Dendritic cell treated with granulocyte-macrophage colony-stimulating factor and Interleukin-4, amounts not matched to agents 40 ng/mL and 50 ng/mL, for 4 days (primary cell): ENCODE measurements around the gene MYLK.
"Not testable (repeated sequence)": the region's sequence is repeated elsewhere in the genome, so short reads cannot be mapped to it uniquely, and the experiment has no call there.

ENCODE experiments used
- H3K27ac Mint-ChIP-seq: one replicate; pipeline ENCODE4 v1.8.0; 2022; ENCODE audit warnings: mild to moderate bottlenecking, mixed read lengths
- H3K27me3 Mint-ChIP-seq: one replicate; pipeline ENCODE4 v1.8.0; 2022; ENCODE audit warnings: mild to moderate bottlenecking, mixed read lengths
- H3K36me3 Mint-ChIP-seq: one replicate; pipeline ENCODE4 v1.8.0; 2022; ENCODE audit warnings: low read depth, mixed read lengths
- H3K4me1 Mint-ChIP-seq: one replicate; pipeline ENCODE4 v1.8.0; 2022; ENCODE audit warnings: low read depth, mixed read lengths
- H3K4me3 Mint-ChIP-seq: one replicate; pipeline ENCODE4 v1.8.0; 2022; ENCODE audit warnings: mild to moderate bottlenecking, moderate library complexity, mixed read lengths
- H3K9me3 Mint-ChIP-seq: one replicate; pipeline ENCODE4 v1.8.0; 2022; ENCODE audit warnings: mixed read lengths
- intact Hi-C: fragments of 100-400 bp; cut with micrococcal nuclease; formaldehyde crosslinking; loops from one replicate; pipeline ENCODE4 v1.15.0; 2022

Gene MYLK

DNA sequence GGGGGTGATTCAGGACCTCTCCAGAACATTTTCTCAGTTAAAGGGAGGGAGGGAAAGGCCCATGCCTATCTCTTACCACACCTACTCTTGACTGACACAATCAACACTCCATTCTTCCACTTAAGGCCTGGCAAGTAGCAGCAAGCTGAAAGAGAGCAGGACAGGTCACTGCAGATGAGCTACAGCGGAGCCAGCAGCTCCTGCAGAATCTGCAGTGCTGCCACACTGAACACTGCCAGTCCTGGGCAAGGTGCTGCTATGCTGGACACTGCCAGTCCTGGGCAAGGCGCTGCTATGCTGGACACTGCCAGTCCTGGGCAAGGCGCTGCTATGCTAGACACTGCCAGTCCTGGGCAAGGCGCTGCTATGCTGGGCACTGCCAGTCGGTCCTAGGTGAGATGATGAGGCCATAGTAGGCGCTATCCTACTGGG is 143.7 kb downstream of the MYLK start:
- Mint-ChIP-seq H3K9me3 (no peaks in the 10 kb centered on the region), H3K27me3 (no peaks in the 10 kb centered on the region), H3K27ac (no peak overlapping the region), H3K4me3 (no peak overlapping the region), H3K4me1 (no peaks in the 10 kb centered on the region), H3K36me3 (no peaks in the 10 kb centered on the region)
- intact Hi-C loops, result no loop called here

DNA sequence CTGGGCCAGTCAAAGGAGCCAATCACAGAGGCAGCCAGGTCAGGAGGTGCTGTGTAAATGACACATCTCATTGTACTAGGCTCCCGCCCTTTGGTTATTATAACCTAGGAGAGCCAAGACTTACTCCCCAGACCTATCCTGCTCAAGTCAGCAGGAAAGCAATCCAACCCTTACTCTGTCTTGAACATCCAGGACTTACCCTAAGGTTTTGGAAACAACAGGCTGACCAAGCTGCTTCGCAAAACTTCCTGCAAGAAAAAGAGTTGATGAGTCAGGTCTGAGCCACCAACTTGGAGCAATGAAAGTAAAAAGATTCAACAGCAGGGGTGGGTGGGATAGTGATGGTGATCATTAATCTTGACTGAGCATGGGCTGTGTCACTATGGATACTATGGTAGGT is 144.4 kb downstream of the MYLK start:
- no peaks in the 10 kb centered on the region for H3K9me3 Mint-ChIP-seq

DNA sequence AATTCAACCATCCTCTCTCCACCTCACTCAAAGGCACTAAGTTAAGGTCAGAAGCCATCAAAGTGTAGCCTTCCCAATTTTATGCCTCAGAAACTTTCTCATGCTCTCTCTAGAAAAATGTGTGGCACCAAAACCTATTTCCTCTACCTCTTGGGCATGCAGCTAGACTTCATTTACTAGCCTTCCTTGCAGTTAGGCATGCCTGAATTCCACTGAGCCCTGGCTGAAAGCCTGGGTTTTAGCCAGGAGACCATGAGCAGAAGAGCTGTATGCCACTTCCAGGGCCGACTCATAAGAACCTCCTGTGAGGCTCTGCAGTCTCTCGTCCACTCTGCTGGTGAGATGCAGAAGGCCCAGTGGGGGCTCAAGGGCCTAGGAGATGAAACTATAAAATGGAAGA is 145.0 kb downstream of the MYLK start:
- Mint-ChIP-seq H3K27ac (no peak overlapping the region), H3K9me3 (no peaks in the 10 kb centered on the region), H3K4me3 (no peak overlapping the region), H3K4me1 (no peaks in the 10 kb centered on the region), H3K36me3 (no peaks in the 10 kb centered on the region), H3K27me3 (no peaks in the 10 kb centered on the region)
- intact Hi-C loops, result no loop called here

More for the DNA sequence above, 144.4 kb downstream of the MYLK start:
- intact Hi-C loops, result no loop called here
- Mint-ChIP-seq H3K27ac (no peak overlapping the region), H3K4me1 (no peaks in the 10 kb centered on the region), H3K4me3 (no peak overlapping the region), H3K36me3 (no peaks in the 10 kb centered on the region), H3K27me3 (no peaks in the 10 kb centered on the region)

DNA sequence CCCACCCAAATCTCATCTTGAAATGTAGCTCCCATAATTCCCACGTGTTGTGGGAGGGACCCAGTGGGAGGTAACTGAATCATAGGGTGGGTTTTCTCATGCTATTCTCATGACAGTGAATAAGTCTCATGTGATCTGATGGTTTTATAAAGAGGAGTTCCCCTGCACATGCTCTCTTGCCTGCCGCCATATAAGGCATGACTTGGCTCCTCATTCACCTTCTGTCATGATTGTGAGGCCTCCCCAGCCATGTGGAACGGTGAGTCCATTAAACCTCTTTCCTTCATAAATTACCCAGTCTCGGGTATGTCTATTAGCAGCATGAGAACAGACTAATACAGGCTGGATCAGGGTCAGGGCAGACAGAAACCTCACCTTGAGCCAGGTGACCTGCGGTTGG is 145.6 kb downstream of the MYLK start:
- H3K27ac Mint-ChIP-seq, H3K27me3 Mint-ChIP-seq, intact Hi-C loops, H3K4me1 Mint-ChIP-seq, H3K9me3 Mint-ChIP-seq, H3K4me3 Mint-ChIP-seq, H3K36me3 Mint-ChIP-seq: not testable (repeated sequence)

DNA sequence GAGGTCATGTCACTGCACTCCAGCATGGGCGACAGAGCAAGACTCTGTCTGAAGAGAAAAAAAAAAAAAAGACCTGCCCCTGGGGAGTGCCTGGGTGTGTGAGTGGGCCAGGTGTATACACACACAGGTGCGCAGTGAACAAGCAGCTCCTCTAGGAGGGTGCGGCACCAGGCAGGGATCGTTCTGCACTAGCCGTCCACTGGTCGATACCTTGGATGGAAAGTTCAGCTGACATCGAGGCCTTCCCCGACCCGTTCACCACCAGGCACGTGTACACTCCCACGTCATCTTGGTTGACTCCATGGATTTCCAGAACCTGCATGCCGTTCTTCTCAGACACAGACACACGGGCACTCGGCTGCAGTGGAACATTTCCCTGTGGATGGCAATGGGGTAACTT is 147.0 kb downstream of the MYLK start:
- intact Hi-C loops, result no loop called here
- no peak overlapping the region for H3K27ac Mint-ChIP-seq
- H3K4me3 Mint-ChIP-seq, result no peak overlapping the region
- H3K27me3 Mint-ChIP-seq, result no peaks in the 10 kb centered on the region
- no peaks in the 10 kb centered on the region for H3K36me3 Mint-ChIP-seq
- no peaks in the 10 kb centered on the region for H3K4me1 Mint-ChIP-seq
- H3K9me3 Mint-ChIP-seq, result no peaks in the 10 kb centered on the region

DNA sequence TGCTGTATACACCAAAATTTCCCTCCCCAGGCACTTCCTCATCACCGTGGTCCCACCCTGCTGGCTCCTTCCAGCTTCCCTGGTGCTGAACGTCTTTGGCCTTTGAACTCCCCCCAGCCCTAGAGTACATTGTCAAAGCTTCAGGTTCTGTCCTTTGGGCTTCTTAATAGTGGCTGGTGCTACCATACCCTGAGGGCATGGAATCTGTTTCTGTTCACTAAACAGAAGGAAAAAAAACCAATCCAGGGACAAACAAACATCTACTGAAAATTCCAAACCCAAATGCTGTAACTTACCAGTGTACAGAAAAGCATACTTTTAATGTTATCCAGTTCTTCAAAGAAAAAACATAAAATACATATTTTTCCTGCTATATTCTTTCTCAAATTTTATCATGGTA is 148.7 kb downstream of the MYLK start:
- no peaks in the 10 kb centered on the region for H3K36me3 Mint-ChIP-seq
- no peaks in the 10 kb centered on the region for H3K9me3 Mint-ChIP-seq
- peaks cover 4% of the 10 kb centered on the region for H3K27me3 Mint-ChIP-seq
- intact Hi-C loops, result no loop called here
- H3K4me1 Mint-ChIP-seq, result no peaks in the 10 kb centered on the region
- no peak overlapping the region for H3K4me3 Mint-ChIP-seq
- H3K27ac Mint-ChIP-seq, result no peak overlapping the region

DNA sequence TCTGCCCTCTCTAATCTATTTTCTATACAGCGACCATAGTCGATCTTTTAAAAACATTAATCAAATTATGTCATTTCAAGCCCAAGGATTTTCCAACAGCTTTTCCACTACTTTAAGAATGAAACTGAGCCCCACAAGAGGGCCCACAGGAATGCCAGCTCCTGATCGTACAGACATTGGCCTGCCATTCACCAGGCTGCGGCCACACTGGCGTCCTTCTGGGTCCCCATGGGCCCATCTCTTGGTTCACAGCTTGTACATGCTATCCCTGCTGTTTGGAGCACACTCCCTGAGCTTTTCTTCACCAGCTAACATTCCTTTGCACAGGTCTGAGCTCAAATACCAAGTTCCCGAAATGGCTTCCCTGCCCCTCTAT is 149.6 kb downstream of the MYLK start:
- Mint-ChIP-seq H3K36me3 (no peaks in the 10 kb centered on the region), H3K4me1 (no peaks in the 10 kb centered on the region), H3K4me3 (no peak overlapping the region), H3K27me3 (peaks cover 4% of the 10 kb centered on the region), H3K9me3 (no peaks in the 10 kb centered on the region), H3K27ac (no peak overlapping the region)
- intact Hi-C loops, result no loop called here

DNA sequence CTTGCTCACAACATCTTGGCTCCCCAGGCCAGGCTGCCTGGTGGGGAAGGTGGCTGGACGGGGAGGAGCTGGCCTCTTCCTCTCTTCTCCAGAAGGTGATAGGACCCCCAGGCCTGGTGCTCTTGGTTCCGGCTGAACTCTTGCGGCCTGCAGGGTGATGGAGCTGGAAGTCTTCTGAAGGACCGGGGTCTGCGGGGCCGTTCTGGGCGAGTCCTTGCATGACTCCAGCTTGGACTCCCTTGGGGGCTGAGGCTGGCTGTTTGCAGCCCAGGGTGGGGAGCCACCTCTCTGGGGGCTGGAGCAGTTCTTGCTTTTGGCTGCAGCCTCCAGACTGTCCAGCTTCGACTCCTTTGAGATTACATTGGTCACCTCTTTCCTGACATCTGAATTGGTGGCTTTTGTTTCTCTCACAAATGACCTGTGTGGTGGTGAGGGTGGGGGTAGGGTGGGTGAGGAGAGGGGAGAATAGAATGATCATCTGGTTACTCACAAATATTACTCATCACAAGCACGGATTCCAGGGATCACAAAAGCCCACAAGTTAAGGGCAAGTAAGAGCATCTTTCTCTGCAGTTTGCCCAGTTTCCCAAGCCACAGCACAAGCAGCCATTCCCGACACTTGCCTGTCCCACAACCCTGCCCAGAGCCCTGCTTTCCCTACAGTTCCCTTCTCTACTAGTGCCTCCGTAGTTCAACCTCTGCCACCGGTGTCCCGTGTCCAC is 150.2 kb downstream of the MYLK start:
- Mint-ChIP-seq H3K9me3 (no peaks in the 10 kb centered on the region), H3K4me3 (no peak overlapping the region), H3K27me3 (peaks cover 4% of the 10 kb centered on the region), H3K36me3 (no peaks in the 10 kb centered on the region), H3K4me1 (no peaks in the 10 kb centered on the region), H3K27ac (no peak overlapping the region)
- intact Hi-C loops, result no loop called here

DNA sequence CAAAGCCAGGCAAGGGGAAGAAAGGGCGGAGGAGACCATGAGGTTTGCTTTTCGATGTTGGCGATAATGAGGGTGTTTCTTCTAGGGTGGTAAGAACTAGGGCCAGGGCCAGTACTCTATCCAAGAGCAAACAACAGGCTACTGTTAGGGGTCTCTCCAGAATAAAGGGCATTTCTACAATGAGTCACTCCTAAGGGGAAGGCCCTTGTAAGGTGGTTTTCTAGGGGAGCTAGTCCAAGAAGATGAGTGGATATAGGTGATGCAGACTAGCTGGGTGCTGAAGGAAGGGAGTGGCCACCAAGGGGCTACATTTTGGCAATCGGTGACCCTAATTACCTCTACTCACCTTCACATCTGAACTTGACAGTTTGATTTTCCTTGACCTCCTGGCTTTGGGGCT is 150.8 kb downstream of the MYLK start:
- no peaks in the 10 kb centered on the region for H3K4me1 Mint-ChIP-seq
- H3K27ac Mint-ChIP-seq, result no peak overlapping the region
- intact Hi-C loops, result no loop called here
- no peaks in the 10 kb centered on the region for H3K36me3 Mint-ChIP-seq
- H3K4me3 Mint-ChIP-seq, result no peak overlapping the region
- no peaks in the 10 kb centered on the region for H3K9me3 Mint-ChIP-seq
- H3K27me3 Mint-ChIP-seq, result peaks cover 4% of the 10 kb centered on the region

DNA sequence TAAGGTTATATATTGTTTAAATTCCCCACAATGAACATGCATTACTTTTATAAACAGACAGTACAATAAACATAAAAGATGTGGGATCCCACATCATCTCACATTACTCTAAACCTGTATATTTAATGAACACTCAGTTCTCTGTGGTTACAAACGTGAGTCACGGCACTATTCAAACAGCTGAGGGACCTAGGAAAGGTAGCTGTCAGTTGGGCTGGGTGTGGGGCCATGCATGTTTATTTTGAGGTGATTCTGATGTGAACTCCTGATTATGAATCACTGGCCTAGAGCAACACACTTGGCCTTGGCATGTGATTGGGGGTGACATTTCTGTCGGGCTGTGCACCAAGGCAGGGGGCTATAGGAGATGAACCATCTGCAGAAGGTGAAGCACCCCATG is 151.7 kb downstream of the MYLK start:
- Mint-ChIP-seq H3K4me3 (no peak overlapping the region), H3K27me3 (peaks cover 6% of the 10 kb centered on the region), H3K27ac (no peak overlapping the region), H3K4me1 (no peaks in the 10 kb centered on the region), H3K9me3 (no peaks in the 10 kb centered on the region), H3K36me3 (no peaks in the 10 kb centered on the region)
- intact Hi-C loops, result no loop called here

DNA sequence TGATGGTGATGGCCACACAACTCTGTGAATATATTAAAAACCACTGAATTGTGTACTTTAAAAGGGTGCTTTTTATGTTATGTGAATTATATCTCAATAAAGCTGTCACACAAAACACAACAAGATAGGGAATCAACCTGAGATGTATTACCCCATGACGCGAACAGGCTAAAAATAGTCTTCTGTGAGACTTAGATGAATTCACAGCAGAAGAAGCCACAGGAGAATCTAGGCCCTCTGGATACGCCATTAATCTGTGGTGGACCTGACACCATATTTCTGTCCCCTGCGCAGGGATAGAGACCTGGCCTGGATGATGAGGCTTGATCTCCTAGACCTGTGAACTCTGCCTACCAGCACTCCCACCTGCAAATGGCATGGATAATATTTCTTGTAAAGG is 153.3 kb downstream of the MYLK start:
- Mint-ChIP-seq H3K9me3 (no peaks in the 10 kb centered on the region), H3K27ac (no peak overlapping the region), H3K27me3 (peaks cover 8% of the 10 kb centered on the region), H3K4me1 (no peaks in the 10 kb centered on the region), H3K36me3 (no peaks in the 10 kb centered on the region), H3K4me3 (no peak overlapping the region)
- intact Hi-C loops, result no loop called here

DNA sequence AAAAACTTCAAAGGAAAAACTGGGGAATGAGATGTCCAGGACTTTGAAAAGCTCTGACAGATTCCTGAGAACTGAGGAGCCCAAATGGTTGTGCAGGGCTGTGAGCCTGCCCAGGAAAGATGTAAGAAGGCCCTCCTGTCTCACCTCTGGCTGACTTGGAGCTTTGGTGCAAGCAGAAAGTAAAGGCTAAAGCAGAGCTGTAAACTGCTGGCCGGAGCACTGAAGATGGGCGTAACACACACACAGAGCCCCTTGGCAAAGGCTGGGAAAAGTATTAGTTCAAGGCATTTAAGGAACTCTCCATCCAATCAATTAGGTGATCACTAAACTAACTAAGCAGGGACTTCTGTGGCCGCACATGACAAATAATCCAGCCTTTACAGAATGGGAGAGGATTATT is 155.1 kb downstream of the MYLK start:
- H3K4me3 Mint-ChIP-seq, result no peak overlapping the region
- peaks cover 8% of the 10 kb centered on the region for H3K27me3 Mint-ChIP-seq
- H3K36me3 Mint-ChIP-seq, result no peaks in the 10 kb centered on the region
- no peak overlapping the region for H3K27ac Mint-ChIP-seq
- no peaks in the 10 kb centered on the region for H3K4me1 Mint-ChIP-seq
- no peaks in the 10 kb centered on the region for H3K9me3 Mint-ChIP-seq
- intact Hi-C loops, result no loop called here

DNA sequence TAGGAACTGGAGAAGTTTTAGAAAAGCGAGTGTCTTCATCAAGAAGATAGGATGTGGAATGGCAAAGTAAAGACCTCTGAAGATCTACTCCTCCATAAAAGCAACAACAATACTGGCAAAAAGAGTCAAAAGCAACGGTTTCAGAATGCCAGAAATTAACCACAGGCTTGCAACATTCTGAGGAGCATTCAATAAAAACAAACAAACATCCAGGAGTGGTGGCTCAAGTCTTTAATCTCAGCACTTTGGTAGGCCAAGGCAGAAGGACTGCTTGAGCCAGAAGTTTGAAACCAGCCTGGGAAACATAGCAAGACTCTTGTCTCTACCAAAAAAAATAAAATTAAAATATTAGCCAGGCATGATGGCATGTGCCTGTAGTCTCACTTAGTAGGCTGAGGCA is 156.1 kb downstream of the MYLK start:
- Mint-ChIP-seq H3K9me3 (no peaks in the 10 kb centered on the region), H3K36me3 (no peaks in the 10 kb centered on the region), H3K4me1 (no peaks in the 10 kb centered on the region), H3K27ac (no peak overlapping the region), H3K27me3 (peaks cover 10% of the 10 kb centered on the region), H3K4me3 (no peak overlapping the region)
- intact Hi-C loops, result no loop called here

DNA sequence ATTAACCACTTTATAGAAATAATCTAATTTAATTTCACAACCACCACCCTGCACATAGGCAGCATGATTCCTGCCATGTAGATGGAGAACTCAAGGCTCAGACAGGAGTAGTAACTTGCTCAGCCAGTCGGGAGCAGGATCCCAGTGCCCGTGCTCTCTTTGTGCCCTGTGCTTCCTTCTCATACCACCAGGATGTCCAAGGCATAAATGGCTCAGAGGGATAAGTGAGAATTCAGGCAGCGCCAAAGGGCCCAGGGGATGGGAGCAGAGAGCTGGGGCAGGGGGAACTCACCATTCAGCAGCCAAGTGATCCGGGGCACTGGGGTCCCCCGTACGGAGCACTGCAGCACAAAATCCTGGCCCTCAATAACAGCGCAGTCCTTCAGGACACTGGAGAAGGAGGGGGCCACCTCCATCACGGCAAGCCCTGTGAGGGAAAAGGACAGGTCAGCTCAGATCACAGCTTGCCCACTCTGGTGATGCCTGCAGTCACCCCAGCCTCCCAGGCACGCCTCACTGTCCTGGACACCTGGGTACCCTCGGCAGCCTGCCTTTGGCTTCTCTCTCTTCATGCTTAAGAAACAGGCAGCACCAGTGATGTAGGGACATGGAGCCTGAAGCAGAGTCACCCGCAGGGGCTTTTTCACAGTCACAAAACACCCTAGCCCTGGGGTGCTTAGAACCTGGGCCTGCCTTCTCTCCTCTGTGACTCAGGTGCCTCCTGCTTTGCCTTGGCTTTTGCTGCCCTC is 158.3 kb downstream of the MYLK start:
- Mint-ChIP-seq H3K9me3 (no peaks in the 10 kb centered on the region), H3K27ac (no peak overlapping the region), H3K36me3 (no peaks in the 10 kb centered on the region), H3K27me3 (peaks cover 15% of the 10 kb centered on the region), H3K4me1 (peaks cover 5% of the 10 kb centered on the region), H3K4me3 (no peak overlapping the region)
- intact Hi-C loops, result no loop called here

DNA sequence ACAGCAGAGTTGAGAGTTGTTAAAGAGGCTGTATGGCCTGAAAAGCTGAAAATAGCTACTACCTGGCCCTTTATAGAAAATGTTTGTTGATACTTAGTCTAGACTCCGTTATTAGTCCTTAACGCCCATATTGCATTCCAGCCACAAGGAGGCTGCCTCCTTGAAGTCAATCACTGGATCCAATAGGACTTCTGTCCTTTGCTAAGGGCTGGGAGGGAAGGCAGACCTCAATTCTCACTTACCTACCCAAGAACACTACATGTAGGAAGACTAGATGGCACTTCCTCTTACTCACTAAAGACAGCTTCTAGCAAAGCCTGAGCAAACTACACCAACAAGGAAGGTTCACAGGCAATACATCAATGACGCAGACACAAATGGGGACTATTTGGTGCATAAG is 159.8 kb downstream of the MYLK start:
- peaks cover 14% of the 10 kb centered on the region for H3K4me1 Mint-ChIP-seq
- H3K4me3 Mint-ChIP-seq, result no peak overlapping the region
- no peaks in the 10 kb centered on the region for H3K36me3 Mint-ChIP-seq
- H3K9me3 Mint-ChIP-seq, result no peaks in the 10 kb centered on the region
- peaks cover 17% of the 10 kb centered on the region for H3K27me3 Mint-ChIP-seq
- intact Hi-C loops, result no loop called here
- no peak overlapping the region for H3K27ac Mint-ChIP-seq
